ENCODE data around the gene TUBAL3. TPM values are rescaled to one million over a fixed set of nuclear protein-coding genes. Genes with fewer than 3 reads are reported as not detected.

The TUBAL3 gene
- total RNA-seq, 1 donor from 2014 or later: not detected

DNA sequence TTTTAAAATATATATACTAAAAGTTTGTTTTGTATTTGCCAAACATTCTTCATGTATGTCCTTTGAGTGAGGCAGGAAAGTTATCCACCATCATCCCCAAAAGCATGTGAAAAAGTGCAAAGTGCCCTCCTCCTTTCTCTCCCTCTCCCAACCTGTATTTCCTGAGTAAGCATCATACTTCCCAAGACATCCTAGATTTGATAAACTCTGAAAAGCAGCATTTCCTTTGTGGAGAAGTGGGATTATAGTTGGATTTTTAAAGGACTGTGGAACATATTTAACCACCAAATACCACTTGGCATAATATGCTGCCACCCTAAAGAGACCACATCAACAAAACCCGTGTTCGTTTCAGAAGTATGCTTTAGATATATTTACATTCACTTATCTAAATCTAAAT, 44.6 kb upstream of the TUBAL3 start:
- Mint-ChIP-seq H3K9me3 (ENCODE audit: unreplicated experiment) (no peaks in the 10 kb centered on the region), H3K4me3 (ENCODE audit: unreplicated experiment) (peak overlapping the region; percentile 50), H3K36me3 (ENCODE audit: unreplicated experiment) (peaks cover 19% of the 10 kb centered on the region), H3K27ac (ENCODE audit: unreplicated experiment) (no peak overlapping the region), H3K27me3 (ENCODE audit: unreplicated experiment) (no peaks in the 10 kb centered on the region), H3K4me1 (ENCODE audit: unreplicated experiment) (peaks cover 41% of the 10 kb centered on the region)
- no peak for TF ChIP-seq CTCF (IDR thresholded peaks at IDR 0.05)
- no peak for DNase-seq (ENCODE audit: extremely low spot score, unreplicated experiment)

DNA sequence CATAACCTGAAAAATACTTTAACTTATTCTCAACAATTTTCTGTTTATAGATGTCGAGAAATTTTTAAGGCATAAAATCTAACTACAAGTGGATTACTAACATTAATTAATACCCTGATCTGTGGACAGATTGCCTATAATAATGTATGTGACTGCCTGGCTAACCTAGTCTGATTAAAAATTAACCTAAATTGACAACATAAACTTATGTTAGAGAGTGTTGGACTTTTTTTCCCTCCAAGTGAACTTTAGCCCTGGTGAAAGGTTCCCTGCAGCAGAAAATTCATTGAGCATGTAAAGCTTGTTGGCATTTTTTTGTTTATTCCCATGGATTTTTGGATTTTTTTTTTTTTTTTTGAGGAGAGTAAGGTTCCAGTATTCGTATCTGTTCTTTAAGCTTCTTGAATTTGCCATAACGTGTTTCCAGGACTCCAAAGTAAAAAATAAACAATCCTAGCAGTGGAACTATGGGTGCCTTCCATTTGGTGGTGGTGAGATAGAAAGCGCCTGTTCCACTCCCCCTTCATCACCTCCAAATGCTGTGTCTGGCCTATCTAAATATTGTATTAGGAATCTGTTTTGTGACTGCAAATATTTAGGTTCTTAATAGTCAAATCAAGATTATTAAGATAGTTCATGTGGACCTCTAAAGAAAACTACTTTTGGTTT, 43.8 kb upstream of the TUBAL3 start:
- H3K27me3 Mint-ChIP-seq (ENCODE audit: unreplicated experiment): no peaks in the 10 kb centered on the region
- no peaks in the 10 kb centered on the region for H3K9me3 Mint-ChIP-seq (ENCODE audit: unreplicated experiment)
- peak overlapping the region; percentile 44 for H3K4me3 Mint-ChIP-seq (ENCODE audit: unreplicated experiment)
- no peak for TF ChIP-seq CTCF (IDR thresholded peaks at IDR 0.05)
- peak overlapping the region; percentile 94 for H3K27ac Mint-ChIP-seq (ENCODE audit: unreplicated experiment)
- no peak for DNase-seq (ENCODE audit: extremely low spot score, unreplicated experiment)
- H3K36me3 Mint-ChIP-seq (ENCODE audit: unreplicated experiment): peaks cover 14% of the 10 kb centered on the region
- peaks cover 41% of the 10 kb centered on the region for H3K4me1 Mint-ChIP-seq (ENCODE audit: unreplicated experiment)

DNA sequence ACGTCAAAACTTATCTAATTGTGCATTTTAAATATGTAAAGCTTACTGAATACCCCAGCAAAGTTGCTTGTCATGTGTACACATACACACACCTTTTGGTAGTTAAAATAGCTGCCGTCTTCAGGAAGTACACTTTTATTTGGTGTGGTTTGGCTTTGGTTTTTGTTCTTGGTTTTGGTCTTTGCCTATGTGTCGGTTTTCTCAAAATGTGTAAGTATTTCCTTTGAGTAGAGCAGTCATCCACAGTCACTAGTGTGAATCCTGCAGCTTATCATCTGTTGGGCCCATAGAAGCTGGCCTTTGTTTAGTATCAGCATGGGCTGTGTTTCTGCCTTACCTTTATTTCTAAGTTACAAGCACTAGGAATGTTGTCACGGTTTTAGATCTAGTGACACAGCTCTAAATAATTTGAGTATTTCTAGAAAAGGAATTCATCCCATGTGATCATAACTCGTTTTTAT, 43.0 kb upstream of the TUBAL3 start:
- peaks cover 7% of the 10 kb centered on the region for H3K36me3 Mint-ChIP-seq (ENCODE audit: unreplicated experiment)
- DNase-seq (ENCODE audit: extremely low spot score, unreplicated experiment): no peak
- H3K4me3 Mint-ChIP-seq (ENCODE audit: unreplicated experiment): peak overlapping the region; percentile 93
- no peak for TF ChIP-seq CTCF (IDR thresholded peaks at IDR 0.05)
- no peaks in the 10 kb centered on the region for H3K27me3 Mint-ChIP-seq (ENCODE audit: unreplicated experiment)
- H3K27ac Mint-ChIP-seq (ENCODE audit: unreplicated experiment): peak overlapping the region; percentile 94
- H3K9me3 Mint-ChIP-seq (ENCODE audit: unreplicated experiment): no peaks in the 10 kb centered on the region
- peaks cover 41% of the 10 kb centered on the region for H3K4me1 Mint-ChIP-seq (ENCODE audit: unreplicated experiment)

DNA sequence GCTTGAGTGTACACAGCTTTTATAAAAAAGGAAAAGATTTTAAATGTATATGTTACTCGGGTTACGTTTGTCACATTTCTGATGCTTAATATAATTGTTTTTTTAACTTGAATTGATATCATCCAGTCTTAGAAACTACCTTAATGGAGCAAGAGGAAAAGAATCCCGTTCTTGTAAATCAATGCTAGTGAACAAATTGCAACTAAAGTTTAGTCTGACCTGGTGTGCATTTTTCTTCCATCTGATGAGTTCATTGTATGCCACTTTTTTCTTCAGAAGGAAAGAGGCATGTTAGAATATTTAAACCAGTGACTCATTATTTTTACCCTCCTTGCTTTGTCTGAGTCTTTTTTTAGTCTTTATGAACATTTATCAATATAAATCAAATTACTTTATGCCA, 42.4 kb upstream of the TUBAL3 start:
- no peaks in the 10 kb centered on the region for H3K27me3 Mint-ChIP-seq (ENCODE audit: unreplicated experiment)
- H3K9me3 Mint-ChIP-seq (ENCODE audit: unreplicated experiment): no peaks in the 10 kb centered on the region
- H3K27ac Mint-ChIP-seq (ENCODE audit: unreplicated experiment): peak overlapping the region; percentile 94
- no peak for TF ChIP-seq CTCF (IDR thresholded peaks at IDR 0.05)
- H3K4me3 Mint-ChIP-seq (ENCODE audit: unreplicated experiment): peak overlapping the region; percentile 93
- peaks cover 41% of the 10 kb centered on the region for H3K4me1 Mint-ChIP-seq (ENCODE audit: unreplicated experiment)
- no peak for DNase-seq (ENCODE audit: extremely low spot score, unreplicated experiment)
- peaks cover 4% of the 10 kb centered on the region for H3K36me3 Mint-ChIP-seq (ENCODE audit: unreplicated experiment)

GRCh38 chr10:5446390-5446926, 41.8 kb upstream of the TUBAL3 start:
- no peaks in the 10 kb centered on the region for H3K27me3 Mint-ChIP-seq (ENCODE audit: unreplicated experiment)
- H3K27ac Mint-ChIP-seq (ENCODE audit: unreplicated experiment): peak overlapping the region; percentile 94
- H3K9me3 Mint-ChIP-seq (ENCODE audit: unreplicated experiment): no peaks in the 10 kb centered on the region
- peak; percentile 93 for DNase-seq (ENCODE audit: extremely low spot score, unreplicated experiment)
- peaks cover 38% of the 10 kb centered on the region for H3K4me1 Mint-ChIP-seq (ENCODE audit: unreplicated experiment)
- H3K4me3 Mint-ChIP-seq (ENCODE audit: unreplicated experiment): peak overlapping the region; percentile 93
- no peak for TF ChIP-seq CTCF (IDR thresholded peaks at IDR 0.05)
- H3K36me3 Mint-ChIP-seq (ENCODE audit: unreplicated experiment): peaks cover under 1% of the 10 kb centered on the region

Data from osteocyte (in vitro differentiated cells).